Ascending aorta (tissue), 2 donors: ENCODE data around the gene EDEM1. TPM values are rescaled to one million over a fixed set of nuclear protein-coding genes. Genes with fewer than 3 reads are reported as not detected.

Source experiments
- DNase-seq, 2 donors: peaks; one replicate each; pipeline ENCODE4 v3.0.0-alpha.2; 2019; ENCODE audit warnings: low spot score in 2 of 2
- H3K27ac ChIP-seq, 2 donors: fragments of 200-600 bp; sonication (generic); one replicate each; pipeline ENCODE4 v1.5.1; 2016 to 2017; ENCODE audit warnings: mild to moderate bottlenecking in 1 of 2
- H3K27me3 ChIP-seq: fragments of 200-600 bp; sonication (generic); one replicate; pipeline ENCODE4 v1.5.1; 2017
- H3K36me3 ChIP-seq, 2 donors: fragments of 200-600 bp; sonication (generic); one replicate each; pipeline ENCODE4 v1.5.1; 2016
- H3K4me1 ChIP-seq, 2 donors: fragments of 200-600 bp; sonication (generic); one replicate each; pipeline ENCODE4 v1.5.1; 2016 to 2017; ENCODE audit warnings: mild to moderate bottlenecking in 1 of 2
- H3K4me3 ChIP-seq, 2 donors: fragments of 200-600 bp; sonication (generic); one replicate each; pipeline ENCODE4 v1.5.1; 2016 to 2017; ENCODE audit warnings: mild to moderate bottlenecking in 1 of 2
- H3K9me3 ChIP-seq, 2 donors: fragments of 200-600 bp; sonication (generic); one replicate each; pipeline ENCODE4 v1.5.1; 2016
- CTCF ChIP-seq, 3 experiments: fragments of 200-600 bp in 2 of 3; fragments of 450-650 bp in 1 of 3; sonication (generic) in 2 of 3; IDR thresholded peaks; one replicate each; pipeline ENCODE4 v1.5.1; 2016 to 2019; ENCODE audit warnings: antibody characterized with exemption in 3 of 3, mild to moderate bottlenecking in 1 of 3, moderate library complexity in 1 of 3
- intact Hi-C: fragments of 100-400 bp; cut with DNase I; formaldehyde crosslinking; loops from one replicate; pipeline ENCODE4 v1.15.1; 2023
- total RNA-seq: library from RNA; depleted of rRNA; stranded (reverse); fragments of >200 nt; gene quantifications from one replicate; pipeline ENCODE4 v1.1.0, GENCODE V29; 2016

Gene EDEM1
- total RNA-seq, 1 donor from 2014 or later = 27.2 TPM

- DNase-seq = peak in 1 of 2 donors; percentile 72
- H3K4me1 ChIP-seq = peaks cover 2 to 20% of the 10 kb centered on the region in 2 donors
- peak overlapping the region; percentile 88 to 98 for H3K27ac ChIP-seq
- no peaks in the 10 kb centered on the region for H3K36me3 ChIP-seq
- intact Hi-C loops = loop anchor here (1.0 to 5.0 kb wide), 3 partner anchors 66 to 886 kb away; partner anchors contain the start of genes ARL8B and SETMAR
- H3K4me3 ChIP-seq = peak overlapping the region; percentile 77 to 84
- TF ChIP-seq CTCF (IDR thresholded peaks at IDR 0.05) = no peak
- no peaks in the 10 kb centered on the region for H3K9me3 ChIP-seq
- H3K27me3 ChIP-seq = no peaks in the 10 kb centered on the region
Measured at GRCh38 chr3:5187920-5188418, 462 bp downstream of the EDEM1 start.

- Histone ChIP-seq H3K36me3 (no peaks in the 10 kb centered on the region), H3K27ac (peak overlapping the region; percentile 88 to 98), H3K4me3 (peak overlapping the region; percentile 77 to 84), H3K4me1 (peaks cover 2 to 20% of the 10 kb centered on the region in 2 donors), H3K9me3 (no peaks in the 10 kb centered on the region), H3K27me3 (no peaks in the 10 kb centered on the region)
- intact Hi-C loops = loop anchor here (5.0 kb wide), 2 partner anchors 201 to 886 kb away; partner anchors contain the start of gene SETMAR
- no peak for DNase-seq
- TF ChIP-seq CTCF (IDR thresholded peaks at IDR 0.05) = no peak
Measured at GRCh38 chr3:5188419-5189221, 1.1 kb downstream of the EDEM1 start.

GRCh38 chr3:5190147-5190791, 2.8 kb downstream of the EDEM1 start:
- Histone ChIP-seq H3K9me3 (no peaks in the 10 kb centered on the region), H3K27me3 (no peaks in the 10 kb centered on the region), H3K27ac (no peak overlapping the region), H3K4me1 (peaks cover 2 to 23% of the 10 kb centered on the region in 2 donors), H3K36me3 (no peaks in the 10 kb centered on the region), H3K4me3 (no peak overlapping the region)
- TF ChIP-seq CTCF (IDR thresholded peaks at IDR 0.05) = no peak
- no peak for DNase-seq
- intact Hi-C loops = no loop called here

- no peaks in the 10 kb centered on the region for H3K27me3 ChIP-seq
- DNase-seq = no peak
- intact Hi-C loops = no loop called here
- no peak overlapping the region for H3K4me3 ChIP-seq
- H3K36me3 ChIP-seq = peaks cover 0 to 2% of the 10 kb centered on the region in 2 donors
- TF ChIP-seq CTCF (IDR thresholded peaks at IDR 0.05) = no peak
- no peak overlapping the region for H3K27ac ChIP-seq
- no peaks in the 10 kb centered on the region for H3K9me3 ChIP-seq
- peaks cover 2 to 20% of the 10 kb centered on the region in 2 donors for H3K4me1 ChIP-seq
Measured at GRCh38 chr3:5191555-5192304, 4.2 kb downstream of the EDEM1 start.

- peaks cover 2 to 17% of the 10 kb centered on the region in 2 donors for H3K4me1 ChIP-seq
- peaks cover 0 to 2% of the 10 kb centered on the region in 2 donors for H3K36me3 ChIP-seq
- H3K4me3 ChIP-seq = no peak overlapping the region
- H3K27me3 ChIP-seq = no peaks in the 10 kb centered on the region
- intact Hi-C loops = no loop called here
- no peak overlapping the region for H3K27ac ChIP-seq
- no peaks in the 10 kb centered on the region for H3K9me3 ChIP-seq
- no peak for DNase-seq
- TF ChIP-seq CTCF (IDR thresholded peaks at IDR 0.05) = no peak
Measured at GRCh38 chr3:5192571-5193365, 5.3 kb downstream of the EDEM1 start.
